HG02571 (cell line): ENCODE results near the gene UMODL1.

Experiments
- ATAC-seq: cut with Tn5 transposase; IDR thresholded peaks from one replicate; pipeline ENCODE4 v1.9.1; 2021; ENCODE audit warnings: mild to moderate bottlenecking, moderate library complexity; ENCODE audit not compliant: unreplicated experiment

The UMODL1 gene

DNA sequence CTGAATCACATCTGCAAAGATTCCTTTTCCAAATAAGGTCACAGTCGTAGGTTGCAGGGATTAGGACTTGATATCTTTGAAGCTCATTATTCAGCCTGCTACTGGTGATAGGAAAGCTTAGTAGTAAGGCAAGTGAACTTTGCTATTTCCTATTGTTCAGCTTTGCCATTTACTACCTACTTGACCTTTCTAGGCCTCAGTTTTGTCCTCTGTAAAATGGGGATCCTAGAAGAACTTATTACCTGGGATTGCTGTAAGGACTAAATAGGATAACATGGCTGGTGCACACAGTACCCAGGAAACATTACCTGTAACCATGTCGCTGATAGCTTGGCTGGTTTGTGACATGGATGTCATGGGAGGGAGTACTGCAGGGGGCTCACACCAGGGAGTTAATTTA lies 24.5 kb downstream of the UMODL1 start:
- no peak for ATAC-seq

DNA sequence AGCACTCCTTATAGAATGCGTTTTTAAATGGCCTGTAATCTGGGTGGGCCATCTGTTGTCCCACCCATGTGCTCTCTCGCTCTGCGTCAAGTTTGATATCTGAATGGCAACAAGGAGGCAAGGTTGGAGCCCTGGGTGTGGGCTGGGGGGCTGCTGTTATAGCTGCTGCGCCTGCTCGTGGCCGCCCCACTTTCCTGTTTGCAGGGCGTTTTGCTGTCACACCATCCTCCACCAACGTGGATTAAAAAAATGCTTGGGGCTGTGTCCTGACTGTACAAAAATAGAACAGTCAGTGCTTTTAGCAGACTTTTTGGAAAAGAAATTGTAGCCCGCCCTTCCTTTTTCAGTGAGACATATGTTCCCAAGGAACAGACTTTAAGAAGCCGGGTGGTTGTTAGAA lies 25.4 kb downstream of the UMODL1 start:
- no peak for ATAC-seq

DNA sequence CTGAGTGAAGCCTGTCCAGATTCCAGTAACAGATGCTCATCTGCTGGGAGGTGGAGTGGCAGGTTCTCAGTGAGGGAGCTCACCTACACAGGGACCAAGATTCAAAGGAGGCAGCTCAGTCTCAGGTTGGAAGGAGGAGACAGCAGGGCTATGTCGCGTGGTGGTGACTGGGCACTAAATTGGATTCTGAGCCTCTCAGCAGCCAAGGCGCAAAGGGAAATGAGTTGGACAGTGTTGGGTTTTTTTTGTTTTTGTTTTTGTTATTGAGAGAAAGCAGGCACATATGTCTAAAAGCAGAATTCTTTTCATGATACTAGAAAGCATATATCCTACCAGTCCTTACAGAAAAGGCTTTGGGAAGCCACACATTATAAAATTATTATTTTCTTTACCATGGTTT lies 26.2 kb downstream of the UMODL1 start:
- no peak for ATAC-seq

DNA sequence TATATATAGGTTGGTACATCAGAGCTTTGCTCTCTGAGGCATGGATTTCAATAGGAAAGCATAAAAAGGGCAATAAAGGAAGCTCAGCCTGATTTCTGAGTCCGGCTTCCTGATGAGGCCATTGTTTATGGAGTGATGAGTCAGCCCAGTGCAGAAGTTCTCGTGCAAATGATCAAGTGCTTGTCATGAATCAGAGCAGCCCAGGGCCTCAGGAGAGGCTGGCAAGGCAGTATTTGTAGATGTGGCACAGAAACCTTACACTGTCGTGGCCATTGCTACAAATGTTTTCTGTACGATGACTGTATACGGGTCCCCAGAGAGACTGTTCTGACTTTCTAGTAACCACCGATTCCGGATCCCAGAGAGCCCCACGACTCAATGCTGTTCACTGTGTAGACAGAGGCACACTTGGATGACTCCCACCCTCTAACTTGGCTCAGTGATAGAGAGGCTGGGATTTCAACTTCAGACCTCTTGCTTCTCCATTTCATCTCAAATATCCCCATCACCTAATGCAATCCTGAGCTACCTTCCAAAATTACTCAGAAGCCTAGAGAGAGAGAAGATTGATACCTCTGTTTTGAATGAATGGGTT lies 26.8 kb downstream of the UMODL1 start:
- ATAC-seq: no peak

- no peak for ATAC-seq
Observed at GRCh38 chr21:42098957-42099505, 27.9 kb downstream of the UMODL1 start.

- no peak for ATAC-seq
Observed at GRCh38 chr21:42101246-42101645, 30.1 kb downstream of the UMODL1 start.

DNA sequence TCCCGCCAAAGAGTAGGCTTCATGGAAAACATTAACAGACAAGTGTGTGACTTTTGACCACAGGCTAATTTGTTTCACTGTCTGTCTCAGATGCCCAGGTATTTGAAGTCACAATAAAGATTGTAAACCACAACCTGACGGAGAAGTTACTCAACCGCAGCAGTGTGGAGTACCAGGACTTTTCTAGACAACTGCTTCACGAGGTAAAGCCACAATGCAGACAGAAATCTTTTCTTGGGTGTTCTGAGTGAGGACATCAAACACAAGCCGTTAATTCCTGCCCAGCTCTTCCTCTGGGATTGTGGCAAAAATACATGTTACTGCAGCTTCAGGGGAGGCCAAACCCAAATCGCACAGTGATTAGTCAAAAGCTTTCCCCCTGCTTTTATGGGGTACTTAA lies 31.0 kb downstream of the UMODL1 start:
- ATAC-seq: no peak

DNA sequence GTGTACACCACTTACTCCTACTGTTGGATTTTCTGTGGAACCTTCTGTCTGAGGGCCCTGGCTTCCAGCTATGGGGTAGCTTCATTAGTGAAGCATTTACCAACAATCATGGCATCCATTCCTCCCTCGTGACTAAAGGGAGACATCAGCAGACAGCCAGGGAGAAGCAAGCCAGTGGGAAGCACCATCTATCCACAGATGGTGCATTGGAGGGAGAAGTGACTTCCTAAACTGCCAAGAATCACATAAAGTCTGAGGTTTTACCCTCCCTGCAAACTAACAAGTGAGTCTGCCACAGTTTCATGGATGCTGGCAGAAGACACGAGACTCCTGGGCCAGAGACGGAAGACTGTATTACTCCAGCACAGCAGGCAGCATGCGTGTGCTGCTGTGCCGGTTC lies 31.4 kb downstream of the UMODL1 start:
- ATAC-seq: no peak

DNA sequence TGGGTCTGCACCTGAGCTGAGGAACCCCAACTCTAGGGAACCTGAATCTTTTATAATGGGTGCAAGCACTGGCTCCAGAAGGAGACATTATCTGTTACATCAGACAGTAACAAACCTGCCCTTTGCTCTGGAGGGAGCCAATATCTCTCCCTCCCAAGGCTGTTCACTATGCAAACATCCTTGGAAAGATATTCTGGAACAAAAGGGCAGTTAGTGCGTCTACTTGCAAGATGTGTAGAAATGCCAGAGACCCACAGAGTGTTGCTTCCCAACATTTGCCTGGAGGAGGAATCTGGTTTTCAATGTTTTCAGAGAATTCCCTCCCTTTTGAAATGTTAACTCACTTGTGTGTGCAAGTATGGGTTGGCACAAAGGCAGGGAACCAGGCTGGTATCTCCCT lies 31.9 kb downstream of the UMODL1 start:
- ATAC-seq: no peak

DNA sequence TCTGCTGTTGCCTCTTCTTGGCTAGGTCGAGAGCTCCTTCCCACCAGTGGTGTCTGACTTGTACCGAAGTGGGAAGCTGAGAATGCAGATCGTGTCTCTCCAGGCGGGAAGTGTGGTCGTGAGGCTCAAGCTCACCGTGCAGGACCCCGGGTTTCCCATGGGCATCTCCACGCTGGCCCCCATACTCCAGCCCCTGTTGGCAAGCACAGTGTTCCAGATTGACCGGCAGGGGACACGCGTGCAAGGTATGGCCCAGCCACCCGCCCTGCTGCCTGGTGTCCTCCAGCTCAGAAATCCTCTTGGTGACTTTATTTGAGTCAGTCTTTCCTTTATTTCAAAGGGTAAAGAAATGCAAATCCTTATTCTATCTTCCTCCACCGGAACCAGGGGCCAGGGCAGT lies 32.7 kb downstream of the UMODL1 start:
- no peak for ATAC-seq

DNA sequence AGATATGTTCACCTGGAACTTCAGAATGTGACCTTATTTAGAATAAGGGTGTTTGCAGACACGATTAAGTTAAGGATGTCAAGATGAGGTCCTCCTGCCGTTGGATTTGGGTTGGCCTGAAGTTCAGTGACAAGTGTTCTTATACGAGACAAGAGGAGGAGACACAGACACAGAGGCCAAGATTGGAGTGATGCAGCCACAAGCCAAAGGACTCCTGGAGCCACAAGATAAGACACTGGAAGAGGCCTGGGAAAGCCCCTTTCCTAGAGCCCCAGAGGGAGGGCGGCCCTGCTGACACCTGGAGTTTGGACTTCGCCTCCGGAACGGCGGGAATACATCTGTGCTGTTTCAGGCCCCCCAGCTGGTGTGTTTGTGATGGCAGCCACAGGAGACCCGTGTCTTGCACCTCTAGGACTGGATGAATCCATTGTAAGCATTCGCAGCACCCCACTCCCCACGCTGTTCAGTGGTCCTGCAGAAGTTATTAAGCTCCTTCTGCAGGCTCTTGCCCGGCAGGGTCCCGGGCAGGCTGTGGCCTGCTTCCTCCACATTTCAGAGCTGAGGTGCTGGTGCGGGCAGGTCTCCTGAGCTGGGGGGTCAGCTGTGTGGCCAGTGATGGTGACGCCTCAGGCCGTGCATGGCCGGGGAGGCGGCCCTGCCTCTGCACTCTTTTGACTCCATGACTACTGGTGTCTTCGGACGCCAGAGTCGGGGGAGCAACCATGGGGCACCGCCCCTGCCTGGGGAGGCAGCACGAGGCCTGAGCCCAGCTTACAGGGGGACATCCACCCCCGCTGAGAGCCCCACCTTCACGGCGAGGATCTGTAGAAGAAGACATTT lies 34.6 kb downstream of the UMODL1 start:
- ATAC-seq: no peak

DNA sequence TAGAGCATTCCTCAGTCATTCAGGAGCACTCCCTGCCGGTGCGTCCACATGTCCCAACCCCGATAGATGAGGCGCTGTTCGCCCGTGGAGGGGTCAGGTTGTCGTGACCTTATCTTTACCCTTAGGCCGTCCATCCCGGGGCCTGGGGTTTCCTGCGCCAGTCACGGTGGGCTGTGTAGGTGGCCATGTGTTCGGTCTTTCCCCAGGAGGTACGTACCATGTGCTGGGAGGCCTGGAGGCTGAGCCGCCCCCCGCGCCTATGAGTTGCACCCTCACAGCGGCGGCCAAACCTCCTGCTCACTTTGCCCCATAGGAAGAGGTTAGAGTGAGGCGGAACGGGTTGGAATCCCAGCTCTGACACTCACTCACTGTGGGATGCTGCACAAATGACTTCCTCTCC lies 35.3 kb downstream of the UMODL1 start:
- no peak for ATAC-seq

GRCh38 chr21:42107177-42107880 lies 36.2 kb downstream of the UMODL1 start:
- no peak for ATAC-seq

- peak; percentile 81 for ATAC-seq
Observed at GRCh38 chr21:42107881-42108553, 36.9 kb downstream of the UMODL1 start.

DNA sequence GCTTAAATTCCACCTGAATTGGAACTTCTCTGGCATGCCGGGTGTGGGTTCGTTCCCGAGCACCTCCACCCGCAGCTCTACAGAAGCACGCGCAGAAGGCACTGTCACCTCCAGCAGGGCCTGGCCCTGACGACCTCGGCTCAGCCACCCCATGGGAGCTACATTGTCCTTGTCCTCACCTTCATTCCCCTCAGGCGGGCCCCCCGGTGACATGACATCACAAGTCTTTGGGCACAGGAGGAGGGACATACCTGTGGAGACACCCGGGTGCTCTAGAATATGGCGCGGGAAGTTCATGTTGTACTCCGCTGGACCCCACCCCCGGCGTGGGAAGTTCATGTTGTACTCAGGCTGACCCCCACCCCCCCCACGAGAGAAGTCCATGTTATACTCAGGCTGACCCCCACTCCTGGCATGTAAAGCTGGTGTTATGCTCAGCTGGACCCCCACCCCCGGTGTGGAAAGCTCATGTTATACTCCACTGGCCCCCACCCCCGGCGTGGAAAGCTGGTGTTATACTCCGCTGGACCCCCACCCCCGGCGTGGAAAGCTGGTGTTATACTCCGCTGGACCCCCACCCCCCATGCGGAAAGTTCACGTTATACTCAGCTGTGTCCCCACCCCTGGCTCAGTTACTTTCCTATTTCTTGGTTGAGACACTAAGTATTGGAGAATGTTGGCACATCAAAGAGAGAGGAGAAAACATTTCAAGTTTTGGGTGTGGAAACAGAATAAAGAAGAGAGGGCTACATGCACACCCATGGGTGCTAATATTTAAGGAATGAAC lies 37.6 kb downstream of the UMODL1 start:
- ATAC-seq: no peak

GRCh38 chr21:42109473-42109872 lies 38.4 kb downstream of the UMODL1 start:
- ATAC-seq: no peak

DNA sequence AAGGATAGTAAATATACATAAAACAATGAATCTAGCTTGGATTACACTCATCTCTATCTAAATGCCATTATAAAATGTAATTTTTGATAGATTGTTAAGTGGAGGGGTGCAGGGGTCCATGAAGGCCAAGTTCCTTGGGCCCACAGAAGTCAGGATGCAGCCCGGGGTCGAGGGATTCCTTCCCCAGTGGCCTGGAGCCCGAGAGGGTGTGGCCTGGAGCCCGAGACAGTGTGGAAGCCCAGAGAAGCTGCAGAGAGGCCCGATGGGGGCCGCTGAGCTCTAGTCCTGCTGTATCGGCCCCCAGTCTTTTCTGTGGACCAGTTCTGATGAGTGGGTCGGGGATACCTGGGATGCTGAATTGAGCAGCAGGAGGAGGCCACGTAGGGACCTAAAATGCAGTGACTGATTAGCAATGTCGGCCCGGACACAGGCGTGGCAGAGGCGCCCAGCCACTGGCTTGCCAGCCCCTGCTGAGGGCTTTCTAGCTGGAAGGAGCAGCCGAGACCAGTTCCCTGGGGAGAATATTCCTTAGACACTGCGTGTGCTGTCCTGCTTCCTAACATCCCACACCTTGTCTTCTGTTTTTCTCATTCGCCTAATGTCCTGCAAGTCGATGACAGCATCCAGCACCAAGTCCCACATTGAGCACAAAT lies 38.9 kb downstream of the UMODL1 start:
- no peak for ATAC-seq

DNA sequence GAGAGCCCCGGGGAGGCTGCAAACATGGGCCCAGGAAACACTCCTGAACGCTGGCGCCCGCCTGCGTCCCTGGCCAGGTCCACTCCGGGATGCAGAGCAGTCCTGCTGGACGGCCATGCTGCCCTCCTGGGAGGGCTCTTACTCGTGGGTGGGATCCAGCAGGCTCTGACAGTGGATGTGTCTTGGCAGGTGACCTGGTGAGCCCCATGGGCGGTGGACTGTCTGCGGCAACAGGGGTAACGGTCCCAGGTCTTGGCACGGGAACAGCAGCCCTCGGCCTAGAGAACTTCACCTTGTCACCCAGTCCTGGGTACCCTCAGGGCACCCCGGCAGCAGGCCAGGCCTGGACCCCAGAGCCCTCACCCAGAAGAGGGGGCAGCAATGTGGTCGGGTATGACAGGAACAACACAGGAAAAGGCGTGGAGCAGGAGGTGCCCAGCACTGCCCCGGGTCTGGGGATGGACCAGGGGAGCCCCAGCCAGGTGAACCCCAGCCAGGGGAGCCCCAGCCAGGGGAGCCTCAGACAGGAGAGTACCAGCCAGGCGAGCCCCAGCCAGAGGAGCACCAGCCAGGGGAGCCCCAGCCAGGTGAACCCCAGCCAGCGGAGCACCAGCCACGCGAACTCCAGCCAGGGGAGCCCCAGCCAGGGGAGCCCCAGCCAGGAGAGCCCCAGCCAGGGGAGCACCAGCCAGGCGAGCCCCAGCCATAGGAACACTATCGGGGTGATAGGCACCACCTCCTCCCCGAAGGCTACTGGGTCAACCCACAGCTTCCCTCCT lies 39.8 kb downstream of the UMODL1 start:
- no peak for ATAC-seq

- no peak for ATAC-seq
Observed at GRCh38 chr21:42111470-42111743, 40.3 kb downstream of the UMODL1 start.
